ENCODE measurements around the gene FRAT1. TPM values are rescaled to one million over a fixed set of nuclear protein-coding genes. Genes with fewer than 3 reads are reported as not detected.

Gene FRAT1
- total and polyA plus RNA-seq, 10 of the 15 experiments (the other 5 are each of a cell fraction or from before 2014, with no cell fraction given): 0.07 to 0.73 (median 0.26) TPM

DNA sequence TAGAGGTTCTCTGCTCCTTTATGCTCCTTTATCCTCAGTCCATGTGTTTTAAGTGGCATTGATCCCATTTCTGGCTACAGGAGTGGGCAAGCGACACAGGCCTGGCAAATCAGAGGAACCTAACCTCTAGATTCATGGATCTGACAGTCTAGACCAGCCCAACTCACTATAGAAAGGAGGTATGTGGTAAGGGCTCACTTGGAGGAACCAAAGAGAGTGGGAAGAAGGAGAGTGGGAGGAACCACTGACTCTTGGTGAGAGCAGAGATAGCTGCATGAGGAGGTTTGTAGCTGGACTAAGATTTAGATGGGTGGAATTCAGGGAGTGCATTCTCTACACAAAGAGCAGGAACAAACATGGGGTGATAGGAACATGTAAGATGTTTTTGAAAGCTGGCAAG, 11.6 kb upstream of the FRAT1 start (continued):
- TF ChIP-seq, protein P1, sequence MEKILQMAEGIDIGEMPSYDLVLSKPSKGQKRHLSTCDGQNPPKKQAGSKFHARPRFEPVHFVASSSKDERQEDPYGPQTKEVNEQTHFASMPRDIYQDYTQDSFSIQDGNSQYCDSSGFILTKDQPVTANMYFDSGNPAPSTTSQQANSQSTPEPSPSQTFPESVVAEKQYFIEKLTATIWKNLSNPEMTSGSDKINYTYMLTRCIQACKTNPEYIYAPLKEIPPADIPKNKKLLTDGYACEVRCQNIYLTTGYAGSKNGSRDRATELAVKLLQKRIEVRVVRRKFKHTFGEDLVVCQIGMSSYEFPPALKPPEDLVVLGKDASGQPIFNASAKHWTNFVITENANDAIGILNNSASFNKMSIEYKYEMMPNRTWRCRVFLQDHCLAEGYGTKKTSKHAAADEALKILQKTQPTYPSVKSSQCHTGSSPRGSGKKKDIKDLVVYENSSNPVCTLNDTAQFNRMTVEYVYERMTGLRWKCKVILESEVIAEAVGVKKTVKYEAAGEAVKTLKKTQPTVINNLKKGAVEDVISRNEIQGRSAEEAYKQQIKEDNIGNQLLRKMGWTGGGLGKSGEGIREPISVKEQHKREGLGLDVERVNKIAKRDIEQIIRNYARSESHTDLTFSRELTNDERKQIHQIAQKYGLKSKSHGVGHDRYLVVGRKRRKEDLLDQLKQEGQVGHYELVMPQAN (conservative IDR thresholded peaks at IDR 0.05): no peak
- TF ChIP-seq, protein P2, sequence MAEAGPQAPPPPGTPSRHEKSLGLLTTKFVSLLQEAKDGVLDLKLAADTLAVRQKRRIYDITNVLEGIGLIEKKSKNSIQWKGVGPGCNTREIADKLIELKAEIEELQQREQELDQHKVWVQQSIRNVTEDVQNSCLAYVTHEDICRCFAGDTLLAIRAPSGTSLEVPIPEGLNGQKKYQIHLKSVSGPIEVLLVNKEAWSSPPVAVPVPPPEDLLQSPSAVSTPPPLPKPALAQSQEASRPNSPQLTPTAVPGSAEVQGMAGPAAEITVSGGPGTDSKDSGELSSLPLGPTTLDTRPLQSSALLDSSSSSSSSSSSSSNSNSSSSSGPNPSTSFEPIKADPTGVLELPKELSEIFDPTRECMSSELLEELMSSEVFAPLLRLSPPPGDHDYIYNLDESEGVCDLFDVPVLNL (IDR thresholded peaks at IDR 0.05; ENCODE audit: low read depth, low read length): no peak
- TF ChIP-seq POU2F2 (IDR thresholded peaks at IDR 0.05; ENCODE audit: borderline replicate concordance, low read depth, low read length) (no peak), JUNB (IDR thresholded peaks at IDR 0.05) (no peak), RCOR1 (conservative IDR thresholded peaks at IDR 0.05; ENCODE audit: low read depth, low read length) (no peak)
- TF ChIP-seq, protein P3, sequence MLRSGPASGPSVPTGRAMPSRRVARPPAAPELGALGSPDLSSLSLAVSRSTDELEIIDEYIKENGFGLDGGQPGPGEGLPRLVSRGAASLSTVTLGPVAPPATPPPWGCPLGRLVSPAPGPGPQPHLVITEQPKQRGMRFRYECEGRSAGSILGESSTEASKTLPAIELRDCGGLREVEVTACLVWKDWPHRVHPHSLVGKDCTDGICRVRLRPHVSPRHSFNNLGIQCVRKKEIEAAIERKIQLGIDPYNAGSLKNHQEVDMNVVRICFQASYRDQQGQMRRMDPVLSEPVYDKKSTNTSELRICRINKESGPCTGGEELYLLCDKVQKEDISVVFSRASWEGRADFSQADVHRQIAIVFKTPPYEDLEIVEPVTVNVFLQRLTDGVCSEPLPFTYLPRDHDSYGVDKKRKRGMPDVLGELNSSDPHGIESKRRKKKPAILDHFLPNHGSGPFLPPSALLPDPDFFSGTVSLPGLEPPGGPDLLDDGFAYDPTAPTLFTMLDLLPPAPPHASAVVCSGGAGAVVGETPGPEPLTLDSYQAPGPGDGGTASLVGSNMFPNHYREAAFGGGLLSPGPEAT (IDR thresholded peaks at IDR 0.05; ENCODE audit: low read depth): no peak
